ENCODE results near the gene TMEM201.
"Not testable (repeated sequence)": the region's sequence is repeated elsewhere in the genome, so short reads cannot be mapped to it uniquely, and the experiment has no call there.

TMEM201 gene

GRCh38 chr1:9624081-9624480 lies 35.4 kb downstream of the TMEM201 start:
- no peak for DNase-seq

- not testable (repeated sequence) for DNase-seq
Measured at GRCh38 chr1:9625030-9625429, 36.3 kb downstream of the TMEM201 start.

- no peak for DNase-seq
Measured at GRCh38 chr1:9626201-9626608, 37.5 kb downstream of the TMEM201 start.

- no peak for DNase-seq
Measured at GRCh38 chr1:9628541-9629444, 40.1 kb downstream of the TMEM201 start.

GRCh38 chr1:9629445-9630201 lies 40.9 kb downstream of the TMEM201 start:
- no peak for DNase-seq

GRCh38 chr1:9630331-9631111 lies 41.8 kb downstream of the TMEM201 start:
- DNase-seq, result no peak

GRCh38 chr1:9631613-9632012 lies 42.9 kb downstream of the TMEM201 start:
- DNase-seq, result no peak

- no peak for DNase-seq
Measured at GRCh38 chr1:9633493-9633892, 44.8 kb downstream of the TMEM201 start.

- DNase-seq, result no peak
Measured at GRCh38 chr1:9634582-9634981, 45.9 kb downstream of the TMEM201 start.

- DNase-seq, result no peak
Measured at GRCh38 chr1:9639227-9639626, 50.5 kb downstream of the TMEM201 start.

- no peak for DNase-seq
Measured at GRCh38 chr1:9643351-9644256, 54.9 kb downstream of the TMEM201 start.

- DNase-seq, result no peak
Measured at GRCh38 chr1:9646037-9646436, 57.3 kb downstream of the TMEM201 start.

GRCh38 chr1:9648171-9648570 lies 59.5 kb downstream of the TMEM201 start:
- DNase-seq, result no peak

- DNase-seq, result no peak
Measured at GRCh38 chr1:9649769-9650168, 61.1 kb downstream of the TMEM201 start.

GRCh38 chr1:9651220-9651564 lies 62.5 kb downstream of the TMEM201 start:
- DNase-seq, result no peak

GRCh38 chr1:9651565-9652378 lies 63.1 kb downstream of the TMEM201 start, which contains the start of gene PIK3CD:
TSS of gene PIK3CD (plus strand) at chr1:9651731. CDS start at chr1:9710456, 58,725 bp downstream.
- peak; percentile 64 for DNase-seq

GRCh38 chr1:9652379-9653209 lies 63.9 kb downstream of the TMEM201 start:
- DNase-seq, result peak; percentile 52

GRCh38 chr1:9653210-9653490 lies 64.4 kb downstream of the TMEM201 start:
- DNase-seq, result no peak

GRCh38 chr1:9653491-9654050 lies 64.9 kb downstream of the TMEM201 start:
- DNase-seq, result no peak
